ENCODE results near the gene STAC.

STAC gene

GRCh38 chr3:36514171-36514570 lies 133.9 kb downstream of the STAC start:
- no peak overlapping the region for H3K27ac ChIP-seq (ENCODE audit: low read depth, low read length)
- H3K27me3 ChIP-seq (ENCODE audit: control insufficient read depth, insufficient read depth, low read length), result no peaks in the 10 kb centered on the region
- no peak overlapping the region for H3K9ac ChIP-seq (ENCODE audit: low read length)
- H3K9me3 ChIP-seq (ENCODE audit: control insufficient read depth, insufficient read depth, low read depth, low read length), result no peaks in the 10 kb centered on the region
- H3K4me1 ChIP-seq (ENCODE audit: control insufficient read depth, insufficient read depth, low read length), result no peaks in the 10 kb centered on the region
- H3K4me3 ChIP-seq (ENCODE audit: low read depth, low read length), result no peak overlapping the region
- H3K36me3 ChIP-seq (ENCODE audit: control insufficient read depth, insufficient read depth, low read length), result no peaks in the 10 kb centered on the region

GRCh38 chr3:36519682-36520081 lies 139.4 kb downstream of the STAC start:
- H3K4me3 ChIP-seq (ENCODE audit: low read depth, low read length), result no peak overlapping the region
- no peak overlapping the region for H3K9ac ChIP-seq (ENCODE audit: low read length)
- H3K27me3 ChIP-seq (ENCODE audit: control insufficient read depth, insufficient read depth, low read length), result no peaks in the 10 kb centered on the region
- H3K27ac ChIP-seq (ENCODE audit: low read depth, low read length), result no peak overlapping the region
- no peaks in the 10 kb centered on the region for H3K36me3 ChIP-seq (ENCODE audit: control insufficient read depth, insufficient read depth, low read length)
- no peaks in the 10 kb centered on the region for H3K9me3 ChIP-seq (ENCODE audit: control insufficient read depth, insufficient read depth, low read depth, low read length)
- no peaks in the 10 kb centered on the region for H3K4me1 ChIP-seq (ENCODE audit: control insufficient read depth, insufficient read depth, low read length)

GRCh38 chr3:36520241-36521006 lies 140.1 kb downstream of the STAC start:
- Histone ChIP-seq H3K9ac (ENCODE audit: low read length) (no peak overlapping the region), H3K9me3 (ENCODE audit: control insufficient read depth, insufficient read depth, low read depth, low read length) (no peaks in the 10 kb centered on the region), H3K27ac (ENCODE audit: low read depth, low read length) (no peak overlapping the region), H3K4me1 (ENCODE audit: control insufficient read depth, insufficient read depth, low read length) (peaks cover 4% of the 10 kb centered on the region), H3K36me3 (ENCODE audit: control insufficient read depth, insufficient read depth, low read length) (no peaks in the 10 kb centered on the region), H3K27me3 (ENCODE audit: control insufficient read depth, insufficient read depth, low read length) (no peaks in the 10 kb centered on the region), H3K4me3 (ENCODE audit: low read depth, low read length) (no peak overlapping the region)

- Histone ChIP-seq H3K4me1 (ENCODE audit: control insufficient read depth, insufficient read depth, low read length) (peaks cover 10% of the 10 kb centered on the region), H3K9ac (ENCODE audit: low read length) (no peak overlapping the region), H3K9me3 (ENCODE audit: control insufficient read depth, insufficient read depth, low read depth, low read length) (no peaks in the 10 kb centered on the region), H3K27ac (ENCODE audit: low read depth, low read length) (no peak overlapping the region), H3K4me3 (ENCODE audit: low read depth, low read length) (no peak overlapping the region), H3K27me3 (ENCODE audit: control insufficient read depth, insufficient read depth, low read length) (no peaks in the 10 kb centered on the region), H3K36me3 (ENCODE audit: control insufficient read depth, insufficient read depth, low read length) (no peaks in the 10 kb centered on the region)
These were observed 140.7 kb downstream of the STAC start for GRCh38 chr3:36521007-36521379.

GRCh38 chr3:36524560-36524959 lies 144.3 kb downstream of the STAC start:
- Histone ChIP-seq H3K9me3 (ENCODE audit: control insufficient read depth, insufficient read depth, low read depth, low read length) (no peaks in the 10 kb centered on the region), H3K4me1 (ENCODE audit: control insufficient read depth, insufficient read depth, low read length) (peaks cover 12% of the 10 kb centered on the region), H3K27ac (ENCODE audit: low read depth, low read length) (no peak overlapping the region), H3K9ac (ENCODE audit: low read length) (no peak overlapping the region), H3K4me3 (ENCODE audit: low read depth, low read length) (no peak overlapping the region), H3K27me3 (ENCODE audit: control insufficient read depth, insufficient read depth, low read length) (no peaks in the 10 kb centered on the region), H3K36me3 (ENCODE audit: control insufficient read depth, insufficient read depth, low read length) (peaks cover 5% of the 10 kb centered on the region; the same call in 1 of the 2 replicates)

- Histone ChIP-seq H3K27ac (ENCODE audit: low read depth, low read length) (no peak overlapping the region), H3K9me3 (ENCODE audit: control insufficient read depth, insufficient read depth, low read depth, low read length) (no peaks in the 10 kb centered on the region), H3K4me1 (ENCODE audit: control insufficient read depth, insufficient read depth, low read length) (peaks cover 12% of the 10 kb centered on the region), H3K36me3 (ENCODE audit: control insufficient read depth, insufficient read depth, low read length) (peaks cover 5% of the 10 kb centered on the region; the same call in 1 of the 2 replicates), H3K9ac (ENCODE audit: low read length) (no peak overlapping the region), H3K4me3 (ENCODE audit: low read depth, low read length) (no peak overlapping the region), H3K27me3 (ENCODE audit: control insufficient read depth, insufficient read depth, low read length) (no peaks in the 10 kb centered on the region)
These were observed 145.0 kb downstream of the STAC start for GRCh38 chr3:36525115-36525801.

GRCh38 chr3:36538136-36538749 lies 157.9 kb downstream of the STAC start:
- no peaks in the 10 kb centered on the region for H3K27me3 ChIP-seq (ENCODE audit: control insufficient read depth, insufficient read depth, low read length)
- H3K4me3 ChIP-seq (ENCODE audit: low read depth, low read length), result no peak overlapping the region
- H3K4me1 ChIP-seq (ENCODE audit: control insufficient read depth, insufficient read depth, low read length), result no peaks in the 10 kb centered on the region
- H3K9ac ChIP-seq (ENCODE audit: low read length), result no peak overlapping the region
- H3K9me3 ChIP-seq (ENCODE audit: control insufficient read depth, insufficient read depth, low read depth, low read length), result no peaks in the 10 kb centered on the region
- no peak overlapping the region for H3K27ac ChIP-seq (ENCODE audit: low read depth, low read length)
- no peaks in the 10 kb centered on the region for H3K36me3 ChIP-seq (ENCODE audit: control insufficient read depth, insufficient read depth, low read length)

GRCh38 chr3:36540888-36541518 lies 160.7 kb downstream of the STAC start:
- Histone ChIP-seq H3K4me1 (ENCODE audit: control insufficient read depth, insufficient read depth, low read length) (no peaks in the 10 kb centered on the region), H3K27ac (ENCODE audit: low read depth, low read length) (no peak overlapping the region), H3K9ac (ENCODE audit: low read length) (no peak overlapping the region), H3K27me3 (ENCODE audit: control insufficient read depth, insufficient read depth, low read length) (no peaks in the 10 kb centered on the region), H3K36me3 (ENCODE audit: control insufficient read depth, insufficient read depth, low read length) (no peaks in the 10 kb centered on the region), H3K9me3 (ENCODE audit: control insufficient read depth, insufficient read depth, low read depth, low read length) (no peaks in the 10 kb centered on the region), H3K4me3 (ENCODE audit: low read depth, low read length) (no peak overlapping the region)

- Histone ChIP-seq H3K4me3 (ENCODE audit: low read depth, low read length) (no peak overlapping the region), H3K9ac (ENCODE audit: low read length) (no peak overlapping the region), H3K9me3 (ENCODE audit: control insufficient read depth, insufficient read depth, low read depth, low read length) (no peaks in the 10 kb centered on the region), H3K27ac (ENCODE audit: low read depth, low read length) (no peak overlapping the region), H3K4me1 (ENCODE audit: control insufficient read depth, insufficient read depth, low read length) (no peaks in the 10 kb centered on the region), H3K27me3 (ENCODE audit: control insufficient read depth, insufficient read depth, low read length) (no peaks in the 10 kb centered on the region), H3K36me3 (ENCODE audit: control insufficient read depth, insufficient read depth, low read length) (no peaks in the 10 kb centered on the region)
These were observed 161.9 kb downstream of the STAC start for GRCh38 chr3:36542186-36542585.

GRCh38 chr3:36543276-36543997 lies 163.1 kb downstream of the STAC start:
- no peaks in the 10 kb centered on the region for H3K27me3 ChIP-seq (ENCODE audit: control insufficient read depth, insufficient read depth, low read length)
- no peaks in the 10 kb centered on the region for H3K4me1 ChIP-seq (ENCODE audit: control insufficient read depth, insufficient read depth, low read length)
- H3K36me3 ChIP-seq (ENCODE audit: control insufficient read depth, insufficient read depth, low read length), result no peaks in the 10 kb centered on the region
- H3K4me3 ChIP-seq (ENCODE audit: low read depth, low read length), result no peak overlapping the region
- H3K27ac ChIP-seq (ENCODE audit: low read depth, low read length), result no peak overlapping the region
- peaks cover 2% of the 10 kb centered on the region; the same call in 1 of the 2 replicates for H3K9me3 ChIP-seq (ENCODE audit: control insufficient read depth, insufficient read depth, low read depth, low read length)
- H3K9ac ChIP-seq (ENCODE audit: low read length), result no peak overlapping the region
